Ramos (cell line): ENCODE results near the gene CCDC73.

Source experiments
- in situ Hi-C: fragments of 300-500 bp; cut with MboI; formaldehyde crosslinking; loops from one replicate; pipeline ENCODE4 v1.14.3; 2022; ENCODE audit warnings: low sequenced_read_pairs; ENCODE audit not compliant: unreplicated experiment

Gene CCDC73

GRCh38 chr11:32562839-32563599 lies 231.4 kb downstream of the CCDC73 start:
- in situ Hi-C loops, result no loop called here

- in situ Hi-C loops, result no loop called here
Measured at GRCh38 chr11:32561835-32562234, 232.6 kb downstream of the CCDC73 start.

GRCh38 chr11:32555895-32556294 lies 238.6 kb downstream of the CCDC73 start:
- in situ Hi-C loops, result no loop called here

GRCh38 chr11:32555091-32555490 lies 239.4 kb downstream of the CCDC73 start:
- in situ Hi-C loops, result no loop called here
